Transverse colon (tissue), 4 donors: ENCODE results near the gene SPON2. TPM values are rescaled to one million over a fixed set of nuclear protein-coding genes. Genes with fewer than 3 reads are reported as not detected.

Experiments
- DNase-seq: peaks from one replicate; pipeline ENCODE4 v3.0.0-alpha.2; 2019
- H3K27ac ChIP-seq, 4 donors: fragments of 200-600 bp; sonication (generic); 2 replicates each; pipeline ENCODE4 v1.5.1; 2016 to 2018; ENCODE audit warnings: inconsistent platforms in 4 of 4
- H3K27me3 ChIP-seq: fragments of 200-600 bp; sonication (generic); 2 replicates; pipeline ENCODE4 v1.5.1; 2017; ENCODE audit warnings: inconsistent platforms
- H3K36me3 ChIP-seq, 4 donors: fragments of 200-600 bp; sonication (generic); 2 replicates each; pipeline ENCODE4 v1.5.1; 2017 to 2019; ENCODE audit warnings: inconsistent platforms in 4 of 4
- H3K4me1 ChIP-seq, 4 donors: fragments of 200-600 bp; sonication (generic); 2 replicates each; pipeline ENCODE4 v1.5.1; 2017 to 2020; ENCODE audit warnings: inconsistent platforms in 4 of 4
- H3K4me3 ChIP-seq, 4 donors: fragments of 200-600 bp; sonication (generic); 1 replicate in 1 of 4; 2 replicates in 3 of 4; pipeline versions ENCODE4 v1.5.1 to v1.6.1; 2017 to 2019; ENCODE audit warnings: inconsistent platforms in 4 of 4
- H3K9me3 ChIP-seq, 2 donors: fragments of 200-600 bp; sonication (generic); 2 replicates each; pipeline ENCODE4 v1.5.1; 2017 to 2019; ENCODE audit warnings: inconsistent platforms in 2 of 2
- EP300 ChIP-seq: sonication (generic); formaldehyde crosslinking; IDR thresholded peaks from one replicate; pipeline ENCODE4 v1.6.1; 2017; ENCODE audit warnings: antibody characterized with exemption, low read depth
- POLR2A ChIP-seq: fragments of 450-650 bp; IDR thresholded peaks from one replicate; pipeline ENCODE4 v1.6.1; 2016; ENCODE audit warnings: antibody characterized with exemption, mild to moderate bottlenecking, moderate library complexity
- POLR2AphosphoS5 ChIP-seq, 3 donors: sonication (generic); formaldehyde crosslinking; IDR thresholded peaks; one replicate each; pipeline ENCODE4 v1.6.1; 2016; ENCODE audit warnings: antibody characterized with exemption in 3 of 3
- WGBS, 2 donors: methylation state at CpG; one replicate each; pipeline ENCODE4 v1.1.5; 2018; ENCODE audit warnings: low coverage in 1 of 2; 5-methylcytosine and 5-hydroxymethylcytosine counted together
- in situ Hi-C, 4 donors: fragments of 200-750 bp; cut with MboI; loops; one replicate each; pipeline versions ENCODE4 v1.15.0 to v1.15.1; 2017; ENCODE audit warnings: low sequenced_read_pairs in 3 of 4, low pct_ligation_motif_present in 1 of 4, low pct_unique_long_range_greater_than_20kb in 1 of 4
- intact Hi-C: fragments of 100-400 bp; cut with DNase I; formaldehyde crosslinking; loops from one replicate; pipeline ENCODE4 v1.15.1; 2023; ENCODE audit warnings: low total_unique reads
- total RNA-seq, 4 donors: library from RNA; depleted of rRNA; stranded (reverse); fragments of >200 nt; gene quantifications; one replicate each; pipeline ENCODE4 v1.1.0, GENCODE V29; 2016
- TF ChIP-seq, protein P1 (sequence below), 5 experiments: fragments of 200-600 bp in 3 of 5; fragments of 450-650 bp in 2 of 5; sonication (generic) in 3 of 5; IDR thresholded peaks; 1 replicate in 2 of 5; 2 replicates in 3 of 5; pipeline ENCODE4 v1.5.1; 2016 to 2017; ENCODE audit warnings: antibody characterized with exemption in 5 of 5, inconsistent platforms in 3 of 5, mild to moderate bottlenecking in 2 of 5, moderate library complexity in 1 of 5

The SPON2 gene
- total RNA-seq, 4 donors from 2014 or later, result 45.4 to 127 (median 53.1) TPM

DNA sequence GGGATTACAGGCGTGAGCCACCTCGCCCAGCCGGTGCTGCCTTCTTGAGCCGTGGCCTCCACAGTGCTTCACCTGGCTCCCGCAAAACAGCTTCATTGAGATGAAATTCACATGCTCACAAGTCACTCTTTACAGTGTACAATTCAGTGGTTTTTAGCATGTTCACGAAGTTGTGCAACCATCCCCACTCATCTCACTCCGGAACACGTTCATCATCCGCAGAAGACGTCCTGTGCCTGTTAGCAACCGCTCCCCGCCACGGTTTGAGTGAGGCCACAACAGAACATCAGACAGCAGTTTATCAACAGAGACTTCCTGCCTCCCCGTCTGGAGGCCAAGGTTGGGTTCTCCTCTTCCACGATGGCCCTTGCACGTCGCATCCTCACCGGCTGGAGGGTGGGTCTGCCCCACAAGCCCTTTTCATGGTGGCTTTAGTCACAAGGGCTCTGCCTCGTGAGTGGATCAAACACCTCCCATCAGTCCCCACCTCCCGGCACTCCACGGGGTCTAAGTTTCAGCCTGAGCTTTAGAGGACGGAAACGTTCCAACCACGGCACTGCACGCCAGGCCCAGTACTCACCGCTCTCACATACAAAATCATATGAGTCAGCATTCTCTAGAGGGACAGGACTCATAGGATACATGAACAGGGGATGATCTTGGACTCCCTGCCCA, 29.6 kb upstream of the SPON2 start:
- Histone ChIP-seq H3K36me3 (no peaks in the 10 kb centered on the region), H3K9me3 (no peaks in the 10 kb centered on the region), H3K4me3 (peak overlapping the region in 1 of 4 donors; percentile 35), H3K27ac (peak overlapping the region; percentile 84 to 90 (median 86)), H3K27me3 (no peaks in the 10 kb centered on the region), H3K4me1 (peaks cover 25 to 68% (median 47%) of the 10 kb centered on the region in 4 donors)
- WGBS, 2 donors, result 67 to 83% methylated on average over 5 to 26 of the region's 26 CpGs
- peak; percentile 83 for DNase-seq
- intact Hi-C loops, result no loop called here
- in situ Hi-C loops, result no loop called here
- TF ChIP-seq, protein P1, sequence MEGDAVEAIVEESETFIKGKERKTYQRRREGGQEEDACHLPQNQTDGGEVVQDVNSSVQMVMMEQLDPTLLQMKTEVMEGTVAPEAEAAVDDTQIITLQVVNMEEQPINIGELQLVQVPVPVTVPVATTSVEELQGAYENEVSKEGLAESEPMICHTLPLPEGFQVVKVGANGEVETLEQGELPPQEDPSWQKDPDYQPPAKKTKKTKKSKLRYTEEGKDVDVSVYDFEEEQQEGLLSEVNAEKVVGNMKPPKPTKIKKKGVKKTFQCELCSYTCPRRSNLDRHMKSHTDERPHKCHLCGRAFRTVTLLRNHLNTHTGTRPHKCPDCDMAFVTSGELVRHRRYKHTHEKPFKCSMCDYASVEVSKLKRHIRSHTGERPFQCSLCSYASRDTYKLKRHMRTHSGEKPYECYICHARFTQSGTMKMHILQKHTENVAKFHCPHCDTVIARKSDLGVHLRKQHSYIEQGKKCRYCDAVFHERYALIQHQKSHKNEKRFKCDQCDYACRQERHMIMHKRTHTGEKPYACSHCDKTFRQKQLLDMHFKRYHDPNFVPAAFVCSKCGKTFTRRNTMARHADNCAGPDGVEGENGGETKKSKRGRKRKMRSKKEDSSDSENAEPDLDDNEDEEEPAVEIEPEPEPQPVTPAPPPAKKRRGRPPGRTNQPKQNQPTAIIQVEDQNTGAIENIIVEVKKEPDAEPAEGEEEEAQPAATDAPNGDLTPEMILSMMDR (IDR thresholded peaks at IDR 0.05), result no peak
- TF ChIP-seq POLR2A (peak; percentile 45), POLR2AphosphoS5 (IDR thresholded peaks at IDR 0.05) (peak; percentile 30 to 87 (median 78)), EP300 (peak; percentile 94)

- Histone ChIP-seq H3K4me1 (peaks cover 24 to 54% (median 41%) of the 10 kb centered on the region in 4 donors), H3K27me3 (no peaks in the 10 kb centered on the region), H3K27ac (peak overlapping the region; percentile 84 to 90 (median 86)), H3K36me3 (no peaks in the 10 kb centered on the region), H3K4me3 (peak overlapping the region in 3 of 4 donors; percentile 10 to 35 (median 28)), H3K9me3 (no peaks in the 10 kb centered on the region)
- in situ Hi-C loops, result no loop called here
- intact Hi-C loops, result no loop called here
- WGBS, 2 donors, result 45% methylated on average over 20 of the region's 20 CpGs; no CpG with 5 or more reads in 1 of the 2 donors
- peak; percentile 65 to 84 (median 82) for TF ChIP-seq POLR2AphosphoS5 (IDR thresholded peaks at IDR 0.05)
- TF ChIP-seq, protein P1 (IDR thresholded peaks at IDR 0.05), result no peak
- DNase-seq, result peak; percentile 71
Measured at GRCh38 chr4:1200425-1201035, 28.1 kb upstream of the SPON2 start.

- Histone ChIP-seq H3K9me3 (no peaks in the 10 kb centered on the region), H3K36me3 (no peaks in the 10 kb centered on the region), H3K4me3 (peak overlapping the region in 3 of 4 donors; percentile 3 to 35 (median 28)), H3K27me3 (no peaks in the 10 kb centered on the region), H3K4me1 (peaks cover 20 to 49% (median 34%) of the 10 kb centered on the region in 4 donors), H3K27ac (peak overlapping the region; percentile 84 to 90 (median 86))
- in situ Hi-C loops, result no loop called here
- TF ChIP-seq POLR2A, result no peak
- no peak for TF ChIP-seq EP300
- no peak for TF ChIP-seq POLR2AphosphoS5 (IDR thresholded peaks at IDR 0.05)
- TF ChIP-seq, protein P1 (IDR thresholded peaks at IDR 0.05), result no peak
- 73 to 92% methylated on average over 3 to 24 of the region's 27 CpGs for WGBS, 2 donors
- DNase-seq, result peak; percentile 7
- intact Hi-C loops, result no loop called here
Measured at GRCh38 chr4:1199556-1200331, 27.4 kb upstream of the SPON2 start.
